Transverse colon (tissue), 4 donors: ENCODE data around the gene RIN2. TPM values are rescaled to one million over a fixed set of nuclear protein-coding genes. Genes with fewer than 3 reads are reported as not detected.
A peak's percentile ranks its signal among the peaks of the same experiment; 100 is the strongest.

Experiments
- DNase-seq: peaks from one replicate; pipeline ENCODE4 v3.0.0-alpha.2; 2019
- H3K27ac ChIP-seq, 4 donors: fragments of 200-600 bp; sonication (generic); 2 replicates each; pipeline ENCODE4 v1.5.1; 2016 to 2018; ENCODE audit warnings: inconsistent platforms in 4 of 4
- H3K27me3 ChIP-seq: fragments of 200-600 bp; sonication (generic); 2 replicates; pipeline ENCODE4 v1.5.1; 2017; ENCODE audit warnings: inconsistent platforms
- H3K36me3 ChIP-seq, 4 donors: fragments of 200-600 bp; sonication (generic); 2 replicates each; pipeline ENCODE4 v1.5.1; 2017 to 2019; ENCODE audit warnings: inconsistent platforms in 4 of 4
- H3K4me1 ChIP-seq, 4 donors: fragments of 200-600 bp; sonication (generic); 2 replicates each; pipeline ENCODE4 v1.5.1; 2017 to 2020; ENCODE audit warnings: inconsistent platforms in 4 of 4
- H3K4me3 ChIP-seq, 4 donors: fragments of 200-600 bp; sonication (generic); 1 replicate in 1 of 4; 2 replicates in 3 of 4; pipeline versions ENCODE4 v1.5.1 to v1.6.1; 2017 to 2019; ENCODE audit warnings: inconsistent platforms in 4 of 4
- H3K9me3 ChIP-seq, 2 donors: fragments of 200-600 bp; sonication (generic); 2 replicates each; pipeline ENCODE4 v1.5.1; 2017 to 2019; ENCODE audit warnings: inconsistent platforms in 2 of 2
- EP300 ChIP-seq: sonication (generic); formaldehyde crosslinking; IDR thresholded peaks from one replicate; pipeline ENCODE4 v1.6.1; 2017; ENCODE audit warnings: antibody characterized with exemption, low read depth
- POLR2A ChIP-seq: fragments of 450-650 bp; IDR thresholded peaks from one replicate; pipeline ENCODE4 v1.6.1; 2016; ENCODE audit warnings: antibody characterized with exemption, mild to moderate bottlenecking, moderate library complexity
- POLR2AphosphoS5 ChIP-seq, 3 donors: sonication (generic); formaldehyde crosslinking; IDR thresholded peaks; one replicate each; pipeline ENCODE4 v1.6.1; 2016; ENCODE audit warnings: antibody characterized with exemption in 3 of 3
- WGBS, 2 donors: methylation state at CpG; one replicate each; pipeline ENCODE4 v1.1.5; 2018; ENCODE audit warnings: low coverage in 1 of 2; 5-methylcytosine and 5-hydroxymethylcytosine counted together
- in situ Hi-C, 4 donors: fragments of 200-750 bp; cut with MboI; loops; one replicate each; pipeline versions ENCODE4 v1.15.0 to v1.15.1; 2017; ENCODE audit warnings: low sequenced_read_pairs in 3 of 4, low pct_ligation_motif_present in 1 of 4, low pct_unique_long_range_greater_than_20kb in 1 of 4
- intact Hi-C: fragments of 100-400 bp; cut with DNase I; formaldehyde crosslinking; loops from one replicate; pipeline ENCODE4 v1.15.1; 2023; ENCODE audit warnings: low total_unique reads
- total RNA-seq, 4 donors: library from RNA; depleted of rRNA; stranded (reverse); fragments of >200 nt; gene quantifications; one replicate each; pipeline ENCODE4 v1.1.0, GENCODE V29; 2016
- TF ChIP-seq, protein P1 (sequence below), 5 experiments: fragments of 200-600 bp in 3 of 5; fragments of 450-650 bp in 2 of 5; sonication (generic) in 3 of 5; IDR thresholded peaks; 1 replicate in 2 of 5; 2 replicates in 3 of 5; pipeline ENCODE4 v1.5.1; 2016 to 2017; ENCODE audit warnings: antibody characterized with exemption in 5 of 5, inconsistent platforms in 3 of 5, mild to moderate bottlenecking in 2 of 5, moderate library complexity in 1 of 5

Gene RIN2
- total RNA-seq, 4 donors from 2014 or later: 53.2 to 157 (median 104) TPM

DNA sequence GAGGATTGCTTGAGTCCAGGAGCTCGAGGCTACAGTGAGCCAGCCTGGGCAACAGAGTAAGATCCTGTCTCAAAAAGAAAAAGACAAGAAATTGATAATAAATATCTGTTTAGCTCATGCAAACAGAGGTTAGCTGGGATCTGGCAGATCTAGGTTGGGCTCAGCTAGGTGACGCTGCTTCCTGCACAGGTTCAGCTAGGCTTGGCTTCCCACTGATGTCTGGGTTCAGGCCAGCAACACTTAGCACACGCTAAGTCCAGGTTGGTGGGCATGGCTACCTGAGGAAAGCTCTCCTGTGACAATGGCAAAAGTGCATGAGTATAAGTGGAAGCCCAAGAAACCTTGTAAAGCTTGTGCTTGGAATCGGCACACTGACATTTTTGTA lies 48.7 kb downstream of the RIN2 start:
- Histone ChIP-seq H3K4me1 (peaks cover 5 to 14% (median 13%) of the 10 kb centered on the region in 4 donors), H3K36me3 (no peaks in the 10 kb centered on the region), H3K27ac (peak overlapping the region in 1 of 4 donors; percentile 6), H3K4me3 (no peak overlapping the region), H3K27me3 (no peaks in the 10 kb centered on the region), H3K9me3 (no peaks in the 10 kb centered on the region)
- TF ChIP-seq, protein P1, sequence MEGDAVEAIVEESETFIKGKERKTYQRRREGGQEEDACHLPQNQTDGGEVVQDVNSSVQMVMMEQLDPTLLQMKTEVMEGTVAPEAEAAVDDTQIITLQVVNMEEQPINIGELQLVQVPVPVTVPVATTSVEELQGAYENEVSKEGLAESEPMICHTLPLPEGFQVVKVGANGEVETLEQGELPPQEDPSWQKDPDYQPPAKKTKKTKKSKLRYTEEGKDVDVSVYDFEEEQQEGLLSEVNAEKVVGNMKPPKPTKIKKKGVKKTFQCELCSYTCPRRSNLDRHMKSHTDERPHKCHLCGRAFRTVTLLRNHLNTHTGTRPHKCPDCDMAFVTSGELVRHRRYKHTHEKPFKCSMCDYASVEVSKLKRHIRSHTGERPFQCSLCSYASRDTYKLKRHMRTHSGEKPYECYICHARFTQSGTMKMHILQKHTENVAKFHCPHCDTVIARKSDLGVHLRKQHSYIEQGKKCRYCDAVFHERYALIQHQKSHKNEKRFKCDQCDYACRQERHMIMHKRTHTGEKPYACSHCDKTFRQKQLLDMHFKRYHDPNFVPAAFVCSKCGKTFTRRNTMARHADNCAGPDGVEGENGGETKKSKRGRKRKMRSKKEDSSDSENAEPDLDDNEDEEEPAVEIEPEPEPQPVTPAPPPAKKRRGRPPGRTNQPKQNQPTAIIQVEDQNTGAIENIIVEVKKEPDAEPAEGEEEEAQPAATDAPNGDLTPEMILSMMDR (IDR thresholded peaks at IDR 0.05): no peak
- TF ChIP-seq POLR2AphosphoS5 (IDR thresholded peaks at IDR 0.05) (no peak), EP300 (no peak), POLR2A (no peak)
- intact Hi-C loops (no loop called here), in situ Hi-C loops (no loop called here)
- DNase-seq: no peak
- WGBS, 2 donors: 39 to 51% methylated on average over 3 to 4 of the region's 4 CpGs

DNA sequence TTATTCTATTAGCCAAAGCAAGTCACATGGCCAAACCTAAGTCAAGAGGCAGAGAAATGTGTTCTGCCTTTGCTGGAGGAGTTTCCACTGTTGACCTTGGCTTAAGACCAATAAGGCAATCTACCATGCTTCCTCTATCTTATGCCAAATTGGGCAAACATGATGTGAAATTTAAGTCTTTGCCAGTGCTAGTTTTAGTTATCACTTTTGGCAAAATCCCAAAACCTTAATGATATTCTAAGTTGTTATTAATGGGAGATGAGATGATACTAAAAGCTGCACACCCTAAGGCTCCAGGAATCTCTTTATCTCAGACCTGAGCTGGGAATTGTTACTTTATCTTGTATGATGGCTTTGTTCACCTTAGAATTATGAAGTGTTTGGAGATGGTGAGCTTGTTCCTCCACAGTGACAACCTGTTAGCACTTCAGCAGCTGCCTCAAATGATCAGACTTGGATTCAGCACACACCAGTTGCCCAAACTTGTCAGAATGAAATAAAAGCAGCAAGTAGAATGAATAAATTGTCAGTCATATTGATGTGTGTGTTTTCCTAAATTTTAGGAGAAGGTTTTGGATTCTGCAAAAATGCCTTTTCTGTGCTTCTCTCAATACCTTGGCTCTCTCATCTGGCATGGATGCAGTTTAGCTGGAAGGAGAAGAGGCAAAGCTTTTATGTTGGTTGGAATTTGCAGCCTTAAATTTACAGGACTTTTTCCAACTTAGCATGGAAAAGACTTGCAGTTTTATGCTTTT lies 49.3 kb downstream of the RIN2 start:
- Histone ChIP-seq H3K4me3 (no peak overlapping the region), H3K36me3 (no peaks in the 10 kb centered on the region), H3K27ac (no peak overlapping the region), H3K27me3 (no peaks in the 10 kb centered on the region), H3K4me1 (peaks cover 5 to 14% (median 13%) of the 10 kb centered on the region in 4 donors), H3K9me3 (no peaks in the 10 kb centered on the region)
- TF ChIP-seq EP300 (no peak), POLR2AphosphoS5 (IDR thresholded peaks at IDR 0.05) (no peak), POLR2A (no peak)
- TF ChIP-seq, protein P1 (IDR thresholded peaks at IDR 0.05): no peak
- intact Hi-C loops: no loop called here
- no peak for DNase-seq
- in situ Hi-C loops: no loop called here
